Middle frontal gyrus (tissue), 1 donor: Measurements from ENCODE around the gene PPP1R12B.
"Not testable (repeated sequence)": the region's sequence is repeated elsewhere in the genome, so short reads cannot be mapped to it uniquely, and the experiment has no call there.

ENCODE experiments used
- DNase-seq: peaks from one replicate; pipeline ENCODE4 v3.0.0-alpha.2; 2015; ENCODE audit warnings: low spot score; ENCODE audit errors: extremely low spot score

PPP1R12B gene

DNA sequence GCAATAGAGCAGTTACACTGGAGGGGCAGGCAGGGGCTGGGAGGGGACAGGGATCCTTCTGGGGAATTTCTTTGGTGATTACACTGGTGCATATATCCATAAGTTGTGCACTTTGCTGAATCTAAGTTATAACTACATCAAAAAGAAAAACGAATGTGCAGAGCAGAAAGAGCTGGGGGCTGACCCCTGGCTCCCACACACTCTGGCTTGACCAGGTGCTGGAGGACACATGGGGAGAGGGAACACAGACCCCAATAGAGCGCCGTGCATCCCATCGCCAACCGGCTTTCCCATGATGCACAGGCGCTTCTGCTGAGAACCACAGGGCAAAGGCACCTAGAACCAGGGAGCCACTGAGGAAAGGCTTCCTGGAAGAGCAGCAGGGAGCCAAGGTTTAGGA is 281.6 kb downstream of the PPP1R12B start:
- DNase-seq, result not testable (repeated sequence)

DNA sequence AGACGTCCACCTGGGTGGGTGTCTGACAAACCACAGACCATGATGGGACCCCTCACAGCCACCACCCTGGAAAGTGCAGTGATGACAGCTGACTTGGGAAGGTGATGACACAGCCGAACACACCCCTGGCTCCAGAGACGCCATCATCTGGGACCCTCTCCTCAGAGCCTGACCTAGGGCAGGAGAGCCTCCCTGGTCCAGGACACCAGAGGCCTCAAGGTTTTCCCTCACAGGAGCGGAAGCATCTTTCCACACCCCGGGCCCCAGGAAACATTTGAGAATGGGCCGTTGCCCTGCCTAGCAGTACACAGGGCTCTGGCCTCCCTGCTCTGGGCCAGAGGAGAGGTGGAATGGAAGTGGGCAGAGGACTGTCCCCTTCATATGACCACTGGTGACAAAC is 282.0 kb downstream of the PPP1R12B start:
- no peak for DNase-seq

DNA sequence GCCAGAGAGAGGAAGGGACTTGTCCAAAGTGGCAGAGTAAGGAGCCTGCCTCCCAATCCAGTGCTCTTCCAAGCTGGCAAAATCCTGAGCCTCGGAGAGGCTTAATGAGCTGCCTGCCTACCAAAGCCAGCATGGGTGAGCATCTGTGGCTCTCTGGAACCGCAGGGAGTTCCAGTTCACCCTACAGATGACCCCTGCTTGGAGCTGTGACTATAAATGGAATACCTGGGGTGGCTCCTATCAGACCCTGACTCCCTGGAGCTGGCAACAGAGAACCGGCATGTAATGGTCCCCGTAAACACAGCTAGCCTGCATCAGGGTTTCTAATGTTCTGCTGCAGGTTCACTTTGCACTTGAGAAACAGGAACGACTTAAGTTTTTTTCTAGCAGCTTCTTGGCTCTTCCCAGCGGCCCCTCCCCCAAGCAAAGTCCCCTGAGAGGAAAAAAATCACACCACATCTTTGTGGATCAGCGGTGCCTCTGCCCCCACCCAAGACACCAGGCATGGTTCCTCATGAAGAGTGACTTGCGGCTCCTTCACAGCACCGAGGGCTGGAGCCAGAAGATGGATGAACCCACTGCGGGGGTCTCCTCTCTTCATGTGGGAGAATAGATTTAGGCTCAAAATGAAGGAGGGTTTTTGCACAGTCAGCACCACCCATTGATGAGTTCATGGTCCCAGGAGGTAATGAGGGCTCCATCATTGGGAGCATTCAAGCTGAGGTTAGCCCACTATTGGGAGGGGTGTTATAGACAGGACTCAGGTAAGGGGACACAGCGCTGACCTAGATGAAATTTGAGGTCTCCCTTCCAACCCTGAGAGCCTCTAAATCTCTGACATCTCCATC is 282.8 kb downstream of the PPP1R12B start:
- DNase-seq, result no peak

DNA sequence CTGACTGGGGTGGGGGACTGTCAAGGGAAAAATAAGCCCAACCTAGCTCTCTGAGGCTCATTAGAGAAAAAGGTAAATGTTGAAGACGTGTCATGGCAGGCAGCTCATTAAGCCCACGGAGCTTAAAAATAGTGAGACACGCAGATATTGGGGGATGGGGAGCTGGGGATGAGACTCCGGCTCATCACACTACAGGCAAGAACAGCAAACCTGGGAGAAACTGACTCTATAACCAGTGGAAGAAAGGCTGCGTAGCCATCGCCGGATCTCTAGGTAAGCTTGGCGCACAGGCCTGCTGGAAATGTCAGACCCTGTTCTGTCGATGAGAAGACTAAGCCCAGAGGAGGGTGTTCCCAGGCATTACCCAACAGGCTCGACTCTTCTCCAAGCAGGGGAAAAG is 283.7 kb downstream of the PPP1R12B start:
- no peak for DNase-seq

DNA sequence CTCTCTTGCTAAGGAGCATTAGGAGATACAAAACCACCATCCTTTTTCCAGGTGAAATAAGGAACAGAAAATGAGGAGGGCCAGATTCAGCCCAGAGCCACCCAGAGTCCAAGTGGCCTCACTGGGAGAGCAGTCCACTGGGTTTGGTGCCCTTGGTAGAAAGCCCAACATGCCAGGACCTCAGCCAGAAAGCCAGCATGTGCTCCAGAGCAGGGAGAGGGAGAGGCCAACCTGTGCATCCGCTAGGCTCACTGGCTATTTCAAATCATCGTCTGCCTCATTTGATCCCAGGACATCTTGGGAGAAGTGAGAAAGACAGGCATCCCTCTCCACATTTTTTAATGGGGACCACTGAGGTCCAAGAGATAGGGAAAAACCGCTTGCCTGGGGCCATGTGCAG is 287.7 kb downstream of the PPP1R12B start:
- not testable (repeated sequence) for DNase-seq

DNA sequence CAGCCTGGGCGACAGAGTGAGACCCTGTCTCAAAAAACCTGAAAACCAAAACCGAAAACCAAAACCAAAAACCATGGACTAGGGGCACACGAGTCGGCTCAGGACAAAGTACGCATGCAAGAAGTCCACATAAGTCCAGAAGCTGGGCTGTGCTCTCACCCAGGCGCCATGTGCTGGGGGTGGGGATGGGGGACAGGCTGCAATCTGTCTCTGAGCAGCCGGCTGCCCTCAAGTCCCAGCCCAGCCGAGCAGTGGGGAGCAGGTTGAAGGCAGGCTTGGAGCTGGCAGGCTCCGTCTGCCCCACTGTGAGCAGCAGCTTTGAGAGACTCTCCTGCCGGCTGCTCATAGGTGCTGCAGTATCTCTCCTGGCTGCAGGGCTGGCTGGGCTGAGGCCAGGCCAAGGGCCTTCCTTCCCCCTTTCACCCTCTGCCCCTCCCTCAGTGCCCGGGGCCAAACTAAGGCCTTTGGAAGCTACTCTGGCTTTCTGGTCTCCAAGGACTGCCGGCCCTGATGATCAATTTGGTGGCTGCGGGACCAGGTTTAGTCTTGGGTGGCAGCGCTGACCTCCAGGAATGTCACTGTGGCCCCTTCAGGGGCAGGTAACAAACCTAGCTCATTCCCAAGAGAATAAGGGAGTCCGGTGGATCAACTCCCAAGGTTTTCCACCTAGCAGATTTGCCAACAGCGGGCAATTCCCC is 289.0 kb downstream of the PPP1R12B start:
- not testable (repeated sequence) for DNase-seq

DNA sequence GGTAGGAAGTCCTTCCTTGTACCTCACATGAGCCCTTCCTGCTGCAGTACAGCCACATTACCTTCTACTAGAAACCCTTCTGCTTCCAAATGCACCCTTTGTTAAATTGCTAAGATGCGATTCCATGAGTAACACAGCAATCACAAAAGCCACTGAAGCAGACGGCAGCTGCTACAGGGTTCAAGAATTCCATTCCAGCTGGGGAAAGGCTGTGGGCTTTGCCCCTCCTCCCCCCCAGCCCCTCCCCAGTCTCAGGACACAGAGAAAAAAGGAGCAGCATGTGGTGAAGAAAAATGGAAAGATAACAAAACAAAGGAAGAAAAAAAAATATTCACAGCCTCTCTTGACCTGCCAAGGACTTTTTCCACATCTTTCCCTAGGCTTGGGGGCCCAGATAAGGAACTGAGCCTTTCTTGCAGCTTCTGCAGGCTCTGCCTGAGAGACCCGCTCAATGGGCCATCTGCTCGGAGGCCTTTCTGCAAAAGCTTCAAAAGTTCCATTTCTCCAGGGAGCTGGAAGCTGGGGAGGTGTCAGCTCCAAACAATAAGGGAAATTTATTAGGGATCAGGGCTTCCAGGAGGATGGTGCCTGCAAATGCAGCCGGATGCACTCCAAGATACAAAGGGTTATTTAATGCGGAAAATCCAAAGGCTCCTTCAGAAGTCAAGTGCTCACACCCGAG is 289.7 kb downstream of the PPP1R12B start:
- DNase-seq, result no peak

DNA sequence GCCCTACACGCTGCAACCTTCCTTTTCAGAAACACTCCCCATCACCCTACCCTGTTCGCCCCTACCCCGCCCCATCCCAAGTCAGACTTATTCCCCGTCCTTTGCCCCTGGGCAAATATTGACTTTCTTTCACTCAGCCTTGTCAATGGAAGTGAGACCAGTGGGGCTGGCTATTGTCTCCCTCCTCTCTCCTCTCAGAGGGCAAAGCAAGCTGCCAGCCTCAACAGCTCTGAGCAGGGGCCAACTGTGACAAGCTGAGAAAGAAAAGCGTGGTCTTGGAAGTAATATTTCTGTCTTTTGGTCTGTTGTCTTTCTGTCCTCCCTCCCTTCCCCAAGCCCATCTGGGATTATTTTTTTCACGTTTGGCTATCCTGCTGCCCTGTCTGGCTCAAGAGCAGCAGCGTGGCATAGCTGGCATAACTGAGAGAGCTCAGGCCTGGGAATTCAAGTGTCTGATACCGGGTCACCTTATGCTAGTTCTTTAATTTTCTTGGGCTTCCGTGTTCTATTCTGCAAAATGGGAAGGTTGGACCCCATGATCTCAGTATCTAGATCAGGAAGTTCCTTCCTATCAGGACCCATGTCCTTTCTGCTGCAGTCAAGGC is 290.3 kb downstream of the PPP1R12B start:
- DNase-seq, result not testable (repeated sequence)

DNA sequence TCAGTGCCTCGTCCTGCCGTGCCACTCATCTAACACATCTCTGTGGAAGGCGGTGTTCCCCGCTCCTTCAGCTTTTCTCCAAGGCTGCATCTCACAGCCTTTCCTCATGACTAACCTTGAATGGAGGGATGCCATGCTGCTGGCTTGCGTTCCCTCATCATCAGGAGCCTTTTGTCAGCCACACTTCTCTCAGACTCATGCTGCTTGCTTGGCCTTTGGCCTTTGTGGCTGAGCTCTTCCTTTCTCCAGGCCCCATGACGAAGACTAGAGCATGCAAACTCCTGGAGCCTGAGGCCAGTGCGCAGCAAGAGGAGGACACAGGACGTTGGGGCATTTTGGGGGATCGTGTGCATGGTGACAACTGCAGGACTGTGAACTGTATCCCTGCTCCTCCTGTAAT is 291.0 kb downstream of the PPP1R12B start:
- DNase-seq, result no peak

DNA sequence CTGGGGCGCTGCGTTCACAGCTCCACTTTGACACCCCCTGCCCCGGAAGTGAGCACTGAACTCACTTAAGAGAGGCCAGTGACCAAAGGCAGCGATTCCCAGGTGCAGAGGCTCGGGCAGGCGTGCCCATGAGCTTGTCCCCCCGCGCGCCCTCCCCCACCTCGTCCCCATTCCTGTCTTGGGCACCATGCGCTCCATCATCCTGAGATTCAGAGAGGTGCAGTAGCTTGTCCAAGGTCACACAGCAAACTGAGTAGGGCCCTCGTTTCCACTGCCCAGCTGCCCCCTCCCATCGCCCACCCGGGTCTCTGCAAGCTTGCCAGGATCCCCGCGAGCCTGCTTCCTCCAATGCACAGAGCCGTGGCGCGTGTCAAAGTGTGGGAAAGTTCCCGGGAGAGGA is 293.7 kb downstream of the PPP1R12B start:
- DNase-seq, result no peak
